Body of pancreas (tissue), 4 donors: ENCODE measurements around the gene ERMP1. TPM values are rescaled to one million over a fixed set of nuclear protein-coding genes. Genes with fewer than 3 reads are reported as not detected.
"Not testable (repeated sequence)": the region's sequence is repeated elsewhere in the genome, so short reads cannot be mapped to it uniquely, and the experiment has no call there.

ENCODE experiments used
- ATAC-seq: fragments of 150-250 bp; one replicate; pipeline ENCODE4 v1.9.1; 2016
- DNase-seq, 4 donors: peaks; one replicate each; pipeline ENCODE4 v3.0.0-alpha.2; 2019
- H3K27ac ChIP-seq, 4 donors: fragments of 200-600 bp; sonication (generic); 1 replicate in 3 of 4; 2 replicates in 1 of 4; pipeline versions ENCODE4 v1.5.1 to v1.6.1; 2016 to 2019; ENCODE audit warnings: mild to moderate bottlenecking in 1 of 4, mixed read lengths in 1 of 4, moderate library complexity in 1 of 4
- H3K27me3 ChIP-seq, 2 donors: fragments of 200-600 bp; sonication (generic); one replicate each; pipeline ENCODE4 v1.6.0; 2016; ENCODE audit warnings: mild to moderate bottlenecking in 1 of 2
- H3K36me3 ChIP-seq, 2 donors: fragments of 200-600 bp; sonication (generic); replicated peaks in 1 of 2; 2 replicates each; pipeline ENCODE4 v1.5.1; 2016; ENCODE audit warnings: low read depth in 2 of 2; ENCODE audit not compliant: insufficient read depth in 1 of 2
- H3K4me1 ChIP-seq: fragments of 200-600 bp; sonication (generic); one replicate; pipeline ENCODE4 v1.6.0; 2016
- H3K4me3 ChIP-seq, 2 donors: fragments of 200-600 bp; sonication (generic); 1 replicate in 1 of 2; 2 replicates in 1 of 2; pipeline ENCODE4 v1.5.1; 2016 to 2019
- H3K9me3 ChIP-seq, 3 donors: fragments of 200-600 bp; sonication (generic); 1 replicate in 2 of 3; 2 replicates in 1 of 3; pipeline ENCODE4 v1.5.1; 2016
- CTCF ChIP-seq, 7 experiments: fragments of 450-650 bp in 4 of 7; fragments of 200-600 bp in 3 of 7; sonication (generic) in 3 of 7; IDR thresholded peaks; one replicate each; pipeline ENCODE4 v1.5.1; 2016 to 2019; ENCODE audit warnings: antibody characterized with exemption in 7 of 7
- POLR2A ChIP-seq, 3 donors: fragments of 450-650 bp; IDR thresholded peaks; one replicate each; pipeline ENCODE4 v1.6.1; 2016; ENCODE audit warnings: antibody characterized with exemption in 3 of 3, mild to moderate bottlenecking in 2 of 3
- WGBS, 2 donors: methylation state at CpG; one replicate each; pipeline ENCODE4 v1.1.5; 2017; 5-methylcytosine and 5-hydroxymethylcytosine counted together
- intact Hi-C: fragments of 100-400 bp; cut with DNase I; formaldehyde crosslinking; loops from one replicate; pipeline ENCODE4 v1.15.1; 2023
- total RNA-seq, 2 donors: library from RNA; depleted of rRNA; stranded (reverse); fragments of >200 nt; gene quantifications; one replicate each; pipeline ENCODE4 v1.1.0, GENCODE V29; 2016

Gene ERMP1
- total RNA-seq, 2 donors from 2014 or later: 11.2 to 11.9 TPM

- intact Hi-C loops: no loop called here
- WGBS, 2 donors: 57 to 64% methylated on average over 4 of the region's 4 CpGs
- DNase-seq (no peak), ATAC-seq (no peak)
- Histone ChIP-seq H3K9me3 (peaks cover 0 to under 1% (median 0%) of the 10 kb centered on the region in 3 donors), H3K27ac (no peak overlapping the region), H3K4me1 (peaks cover 33% of the 10 kb centered on the region), H3K36me3 (peaks cover under 1 to 7% of the 10 kb centered on the region in 2 donors), H3K27me3 (no peaks in the 10 kb centered on the region), H3K4me3 (no peak overlapping the region)
- no peak for TF ChIP-seq POLR2A (IDR thresholded peaks at IDR 0.05)
- TF ChIP-seq CTCF (IDR thresholded peaks at IDR 0.05): no peak
These were observed 48.2 kb downstream of the ERMP1 start for GRCh38 chr9:5784526-5785315.

- Histone ChIP-seq H3K4me1 (peaks cover 33% of the 10 kb centered on the region), H3K27me3 (no peaks in the 10 kb centered on the region), H3K4me3 (no peak overlapping the region), H3K27ac (no peak overlapping the region), H3K9me3 (peaks cover 0 to 8% (median 0%) of the 10 kb centered on the region in 3 donors), H3K36me3 (peaks cover 3 to 7% of the 10 kb centered on the region in 2 donors)
- no peak for DNase-seq
- 96 to 97% methylated on average over 1 of the region's 1 CpG for WGBS, 2 donors
- no peak for ATAC-seq
- intact Hi-C loops: no loop called here
- no peak for TF ChIP-seq POLR2A (IDR thresholded peaks at IDR 0.05)
- no peak for TF ChIP-seq CTCF (IDR thresholded peaks at IDR 0.05)
These were observed 48.9 kb downstream of the ERMP1 start for GRCh38 chr9:5783982-5784381.

DNA sequence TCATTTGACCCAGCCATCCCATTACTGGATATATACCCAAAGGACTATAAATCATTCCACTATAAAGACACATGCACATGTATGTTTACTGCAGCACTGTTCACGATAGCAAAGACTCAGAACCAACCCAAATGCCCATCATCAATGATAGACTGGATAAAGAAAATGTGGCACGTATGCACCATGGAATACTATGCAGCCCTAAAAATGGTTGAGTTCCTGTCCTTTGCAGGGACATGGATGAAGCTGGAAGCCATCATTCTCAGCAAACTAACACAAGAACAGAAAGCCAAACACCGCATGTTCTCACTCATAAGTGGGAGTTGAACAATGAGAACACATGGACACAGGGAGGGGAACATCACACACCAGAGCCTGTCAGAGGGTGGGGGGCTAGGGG, 49.5 kb downstream of the ERMP1 start:
- ATAC-seq, H3K27me3 ChIP-seq, H3K27ac ChIP-seq, DNase-seq, H3K36me3 ChIP-seq, H3K4me3 ChIP-seq, intact Hi-C loops: not testable (repeated sequence)
- whole genome bisulfite sequencing, 2 donors: 96 to 97% methylated on average over 3 of the region's 3 CpGs
- H3K9me3 ChIP-seq: peaks cover 0 to 14% (median 0%) of the 10 kb centered on the region in 3 donors
- peaks cover 33% of the 10 kb centered on the region for H3K4me1 ChIP-seq

GRCh38 chr9:5779705-5780218, 53.2 kb downstream of the ERMP1 start:
- ATAC-seq, H3K4me3 ChIP-seq: not testable (repeated sequence)
- WGBS, 2 donors: 100% methylated on average over 4 of the region's 4 CpGs

DNA sequence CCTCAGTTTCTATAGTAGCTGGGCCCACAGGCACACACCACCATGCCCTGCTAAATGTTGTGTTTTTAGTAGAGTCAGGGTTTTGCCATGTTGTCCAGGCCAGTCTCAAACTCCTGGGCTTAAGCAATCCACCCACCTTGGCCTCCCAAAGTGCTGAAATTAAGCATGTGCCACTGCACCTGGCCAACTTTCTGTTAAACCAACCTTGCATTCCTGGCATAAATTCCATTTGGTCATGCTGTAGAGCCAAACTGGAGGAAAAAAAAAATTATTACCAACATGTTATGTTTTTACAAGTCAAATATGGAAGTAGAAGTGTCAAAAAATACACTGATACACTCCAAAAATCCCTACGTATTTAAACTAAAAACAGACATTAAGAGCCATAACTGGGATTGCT, 54.1 kb downstream of the ERMP1 start:
- DNase-seq: no peak
- peaks cover 7 to 11% of the 10 kb centered on the region in 2 donors for H3K36me3 ChIP-seq

More at GRCh38 chr9:5779705-5780218, 53.2 kb downstream of the ERMP1 start:
- H3K4me1 ChIP-seq, DNase-seq, H3K27ac ChIP-seq, intact Hi-C loops, H3K27me3 ChIP-seq: not testable (repeated sequence)
- Histone ChIP-seq H3K9me3 (peaks cover 0 to 17% (median 0%) of the 10 kb centered on the region in 3 donors), H3K36me3 (peaks cover 7 to 10% of the 10 kb centered on the region in 2 donors)

More for the DNA sequence above, 54.1 kb downstream of the ERMP1 start:
- Histone ChIP-seq H3K27ac (no peak overlapping the region), H3K9me3 (peaks cover 0 to 17% (median 0%) of the 10 kb centered on the region in 3 donors), H3K27me3 (no peaks in the 10 kb centered on the region), H3K4me3 (no peak overlapping the region), H3K4me1 (no peaks in the 10 kb centered on the region)
- no peak for TF ChIP-seq POLR2A (IDR thresholded peaks at IDR 0.05)
- TF ChIP-seq CTCF (IDR thresholded peaks at IDR 0.05): no peak
- WGBS, 2 donors: 91 to 100% methylated on average over 1 of the region's 1 CpG
- no peak for ATAC-seq
- intact Hi-C loops: no loop called here
